AG04449 (cell line): ENCODE measurements around the gene GPR26.

Experiments used
- CTCF ChIA-PET: fragments of 350-600 bp; formaldehyde crosslinking; extraction: SDS; loops from one replicate; lab custom pipeline; 2021; ENCODE audit warnings: antibody characterized with exemption; lab: Yijun Ruan, JAX
- POLR2A ChIA-PET: fragments of 400-600, 350-600 bp; formaldehyde crosslinking; extraction: SDS; loops from one replicate; lab custom pipeline; 2020; ENCODE audit warnings: antibody characterized with exemption, inconsistent platforms; lab: Yijun Ruan, JAX
- DNase-seq: peaks from one replicate; pipeline ENCODE4 v3.0.0-alpha.2; 2010; ENCODE audit warnings: low read depth, low spot score
- H3K4me3 ChIP-seq: 2 replicates; pipeline ENCODE4 v1.5.1; 2011; ENCODE audit warnings: low read depth, mild to moderate bottlenecking, control low read depth, low read length
- CTCF ChIP-seq: IDR thresholded peaks from one replicate; pipeline ENCODE4 v1.5.1; 2011; ENCODE audit warnings: mild to moderate bottlenecking, moderate library complexity, low read length, control low read depth, inconsistent platforms; ENCODE audit not compliant: insufficient read depth; ENCODE audit errors: missing control alignments

GPR26 gene

GRCh38 chr10:123621916-123622315, 44.2 kb upstream of the GPR26 start:
- DNase-seq = peak; percentile 23
- no peak for TF ChIP-seq CTCF
- ChIA-PET POLR2A (interaction anchor here (1.2 to 1.3 kb wide), 2 partner anchors 15 to 308 kb away, joined by 3 to 5 read pairs; no protein-coding TSS in a partner anchor), CTCF (interaction anchor here (0.9 kb wide), 1 partner anchor 40 kb away, joined by 3 read pairs; no protein-coding TSS in a partner anchor)
- no peak overlapping the region for H3K4me3 ChIP-seq

- ChIA-PET CTCF (interaction anchor here (0.9 kb wide), 1 partner anchor 40 kb away, joined by 3 read pairs; no protein-coding TSS in a partner anchor), POLR2A (interaction anchor here (1.2 to 1.3 kb wide), 2 partner anchors 15 to 307 kb away, joined by 3 to 5 read pairs; no protein-coding TSS in a partner anchor)
- DNase-seq = peak; percentile 40
- H3K4me3 ChIP-seq = no peak overlapping the region
- no peak for TF ChIP-seq CTCF
These were observed 43.8 kb upstream of the GPR26 start for GRCh38 chr10:123622381-123622780.

- no peak for DNase-seq
- TF ChIP-seq CTCF = no peak
- CTCF ChIA-PET = no interaction called here
- H3K4me3 ChIP-seq = no peak overlapping the region
- POLR2A ChIA-PET = no interaction called here
These were observed 42.1 kb upstream of the GPR26 start for GRCh38 chr10:123624086-123624485.

GRCh38 chr10:123633106-123633505, 33.0 kb upstream of the GPR26 start:
- TF ChIP-seq CTCF = no peak
- CTCF ChIA-PET = no interaction called here
- DNase-seq = no peak
- H3K4me3 ChIP-seq = no peak overlapping the region
- POLR2A ChIA-PET = no interaction called here

GRCh38 chr10:123633636-123634035, 32.5 kb upstream of the GPR26 start:
- DNase-seq = no peak
- ChIA-PET CTCF (no interaction called here), POLR2A (no interaction called here)
- TF ChIP-seq CTCF = no peak
- no peak overlapping the region for H3K4me3 ChIP-seq

- CTCF ChIA-PET = no interaction called here
- POLR2A ChIA-PET = no interaction called here
- no peak for DNase-seq
- no peak for TF ChIP-seq CTCF
- H3K4me3 ChIP-seq = no peak overlapping the region
These were observed 31.9 kb upstream of the GPR26 start for GRCh38 chr10:123634221-123634620.
